GM18517 (cell line): ENCODE results near the gene PJA1.

ENCODE experiments used
- ATAC-seq: cut with Tn5 transposase; IDR thresholded peaks from one replicate; pipeline ENCODE4 v1.9.1; 2021; ENCODE audit warnings: mild to moderate bottlenecking, moderate library complexity; ENCODE audit not compliant: unreplicated experiment

Gene PJA1

GRCh38 chrX:69116077-69116476 lies 49.2 kb downstream of the PJA1 start:
- ATAC-seq = no peak

GRCh38 chrX:69113723-69114122 lies 51.5 kb downstream of the PJA1 start:
- no peak for ATAC-seq
